SK-N-MC (cell line): ENCODE measurements around the gene S100A2.
"Not testable (repeated sequence)": the region's sequence is repeated elsewhere in the genome, so short reads cannot be mapped to it uniquely, and the experiment has no call there.

ENCODE experiments used
- DNase-seq: peaks from one replicate; pipeline ENCODE4 v3.0.0-alpha.2; 2011; ENCODE audit warnings: low read depth, low spot score
- H3K27ac ChIP-seq: fragments of 200-600 bp; sonication (generic); 2 replicates; pipeline ENCODE4 v1.5.1; 2016; ENCODE audit warnings: mixed run types
- H3K36me3 ChIP-seq: fragments of 200-600 bp; sonication (generic); 2 replicates; pipeline ENCODE4 v1.6.1; 2017; ENCODE audit warnings: antibody characterized with exemption, low read length, mixed read lengths; ENCODE audit not compliant: insufficient read depth
- H3K4me3 ChIP-seq: fragments of 200-600 bp; sonication (generic); 2 replicates; pipeline ENCODE4 v1.5.1; 2016
- H3K9ac ChIP-seq: fragments of 200-600 bp; sonication (generic); 2 replicates; pipeline ENCODE4 v1.8.0; 2017; ENCODE audit warnings: mixed run types, mixed read lengths; ENCODE audit not compliant: insufficient read length
- H3K9me3 ChIP-seq: fragments of 200-600 bp; sonication (generic); 2 replicates; pipeline ENCODE4 v1.6.1; 2017; ENCODE audit warnings: low read depth, mild to moderate bottlenecking, antibody characterized with exemption, low read length, moderate library complexity, mixed read lengths
- EZH2 ChIP-seq: fragments of 200-600 bp; sonication (generic); IDR thresholded peaks from one replicate; pipeline ENCODE4 v1.6.1; 2017; ENCODE audit warnings: antibody characterized with exemption
- FOXP2 ChIP-seq: optimal IDR thresholded peaks from 2 replicates; pipeline ENCODE3; 2011; ENCODE audit warnings: mild to moderate bottlenecking, moderate library complexity; ENCODE audit not compliant: insufficient read depth; ENCODE audit errors: extremely low read length, control extremely low read depth
- POLR2AphosphoS5 ChIP-seq: IDR thresholded peaks from 2 replicates; pipeline ENCODE4 v1.6.1; 2012; ENCODE audit warnings: mild to moderate bottlenecking, low read depth, low read length, borderline replicate concordance

The S100A2 gene

DNA sequence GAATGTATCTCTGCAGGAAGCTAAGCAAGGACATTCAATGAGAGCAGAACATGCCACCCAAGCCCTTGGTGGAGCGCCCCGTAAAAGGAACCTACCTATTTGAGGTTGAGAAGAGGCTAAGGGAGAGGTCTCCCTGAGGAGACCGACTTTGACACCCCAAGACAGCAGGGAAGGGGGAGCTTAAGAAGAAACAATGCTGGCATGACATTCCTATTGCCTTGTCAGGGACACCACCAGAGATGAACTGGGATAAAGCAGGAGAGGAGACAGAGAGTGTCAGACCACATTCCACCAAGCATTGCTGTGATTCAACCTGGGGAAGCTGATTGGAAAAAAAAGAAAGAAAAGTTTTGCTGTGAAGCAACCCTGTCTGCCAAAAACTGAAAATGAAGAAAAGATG is 13.3 kb upstream of the S100A2 start:
- Histone ChIP-seq H3K9ac (no peak overlapping the region), H3K9me3 (no peaks in the 10 kb centered on the region), H3K4me3 (no peak overlapping the region), H3K36me3 (no peaks in the 10 kb centered on the region), H3K27ac (no peak overlapping the region)
- TF ChIP-seq EZH2 (no peak), FOXP2 (no peak), POLR2AphosphoS5 (no peak)
- no peak for DNase-seq

DNA sequence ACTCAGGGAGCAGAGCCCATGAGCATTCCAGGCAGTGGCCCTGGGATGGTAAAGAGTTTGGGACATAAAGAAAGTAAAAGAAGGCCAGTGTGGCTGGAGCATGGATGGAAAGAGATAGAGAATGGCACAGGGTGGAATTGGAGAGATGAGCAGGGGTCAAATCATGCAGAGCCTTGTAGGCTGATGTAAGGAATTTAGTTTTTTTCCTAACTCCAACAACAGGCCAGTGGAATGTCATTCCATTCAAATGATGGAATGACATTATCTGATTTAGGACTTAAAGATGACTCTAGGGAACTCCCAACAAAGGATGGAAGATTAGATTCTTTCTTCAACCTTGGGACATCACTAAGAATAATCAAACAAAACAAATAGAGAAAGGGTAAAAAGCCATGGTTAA is 12.8 kb upstream of the S100A2 start:
- no peak overlapping the region for H3K4me3 ChIP-seq
- TF ChIP-seq EZH2 (no peak), FOXP2 (no peak), POLR2AphosphoS5 (no peak)
- no peak for DNase-seq
- H3K9me3 ChIP-seq, result no peaks in the 10 kb centered on the region
- no peak overlapping the region for H3K9ac ChIP-seq
- H3K27ac ChIP-seq, result no peak overlapping the region
- no peaks in the 10 kb centered on the region for H3K36me3 ChIP-seq

DNA sequence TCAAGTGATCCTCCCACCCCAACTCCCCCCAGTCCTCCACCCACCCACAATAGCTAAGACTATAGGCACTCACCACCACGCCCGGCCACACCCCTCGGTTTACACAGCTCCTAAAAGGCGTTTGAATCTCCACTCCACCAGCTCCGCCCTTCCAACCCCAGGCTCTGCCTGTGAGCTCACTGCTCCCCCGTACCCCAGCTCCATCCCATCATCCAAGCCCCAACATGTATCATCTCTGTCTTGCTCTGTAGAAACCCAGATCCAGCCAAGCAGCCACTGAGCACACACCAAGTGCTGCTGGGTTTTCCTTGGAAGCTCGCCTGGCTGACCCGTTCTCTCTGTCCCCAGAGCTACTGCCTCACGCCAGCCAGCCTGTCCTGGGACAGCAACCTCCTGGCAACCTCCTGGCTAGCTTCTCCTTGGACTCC is 12.0 kb upstream of the S100A2 start:
- Histone ChIP-seq H3K9ac (no peak overlapping the region), H3K9me3 (no peaks in the 10 kb centered on the region), H3K36me3 (no peaks in the 10 kb centered on the region), H3K27ac (no peak overlapping the region), H3K4me3 (no peak overlapping the region)
- TF ChIP-seq EZH2, result no peak
- TF ChIP-seq FOXP2, result no peak
- TF ChIP-seq POLR2AphosphoS5, result no peak
- no peak for DNase-seq

DNA sequence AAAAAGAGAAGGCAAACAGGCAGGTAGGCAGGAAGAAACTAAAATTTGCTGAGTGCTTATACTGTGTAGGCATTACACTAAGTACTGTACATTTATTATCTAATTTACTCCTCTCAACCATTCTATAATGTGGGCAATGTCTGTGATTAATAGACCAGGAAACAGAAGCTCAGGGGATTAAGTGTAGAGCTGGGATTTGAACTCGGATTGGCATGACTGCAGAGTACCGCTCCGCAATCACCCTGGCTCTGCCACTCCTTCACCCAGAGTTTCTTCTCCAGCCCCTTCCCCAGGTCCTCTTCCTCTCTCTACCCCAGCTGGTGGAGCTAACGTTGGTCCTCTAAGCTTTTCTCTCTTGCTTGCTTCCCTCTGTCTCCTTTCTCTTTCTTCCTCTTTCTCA is 11.5 kb upstream of the S100A2 start:
- no peak overlapping the region for H3K27ac ChIP-seq
- H3K9me3 ChIP-seq, result no peaks in the 10 kb centered on the region
- no peak overlapping the region for H3K4me3 ChIP-seq
- no peak for DNase-seq
- no peaks in the 10 kb centered on the region for H3K36me3 ChIP-seq
- H3K9ac ChIP-seq, result no peak overlapping the region
- TF ChIP-seq FOXP2, result no peak
- no peak for TF ChIP-seq POLR2AphosphoS5
- no peak for TF ChIP-seq EZH2

DNA sequence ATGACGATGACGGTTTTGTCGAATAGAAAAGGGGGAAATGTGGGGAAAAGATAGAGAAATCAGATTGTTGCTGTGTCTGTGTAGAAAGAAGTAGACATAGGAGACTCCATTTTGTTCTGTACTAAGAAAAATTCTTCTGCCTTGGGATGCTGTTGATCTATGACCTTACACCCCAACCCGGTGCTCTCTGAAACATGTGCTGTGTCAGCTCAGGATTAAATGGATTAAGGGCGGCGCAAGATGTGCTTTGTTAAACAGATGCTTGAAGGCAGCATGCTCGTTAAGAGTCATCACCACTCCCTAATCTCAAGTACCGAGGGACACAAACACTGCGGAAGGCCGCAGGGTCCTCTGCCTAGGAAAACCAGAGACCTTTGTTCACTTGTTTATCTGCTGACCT is 9.9 kb upstream of the S100A2 start:
- not testable (repeated sequence) for H3K36me3 ChIP-seq, H3K27ac ChIP-seq, DNase-seq

DNA sequence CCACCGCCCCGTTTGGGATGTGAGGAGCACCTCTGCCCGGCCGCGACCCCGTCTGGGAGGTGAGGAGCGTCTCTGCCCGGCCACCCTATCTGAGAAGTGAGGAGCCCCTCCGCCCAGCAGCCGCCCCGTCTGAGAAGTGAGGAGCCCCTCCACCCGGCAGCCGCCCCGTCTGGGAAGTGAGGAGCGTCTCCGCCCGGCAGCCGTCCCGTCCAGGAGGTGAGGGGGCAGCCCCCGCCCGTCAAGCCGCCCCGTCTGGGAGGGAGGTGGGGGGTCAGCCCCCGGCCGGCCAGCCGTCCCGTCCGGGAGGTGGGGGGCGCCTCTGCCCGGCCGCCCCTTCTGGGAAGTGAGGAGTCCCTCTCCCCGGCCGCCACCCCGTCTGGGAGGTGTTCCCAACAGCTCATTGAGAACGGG is 9.4 kb upstream of the S100A2 start:
- not testable (repeated sequence) for H3K27ac ChIP-seq, H3K4me3 ChIP-seq, H3K9me3 ChIP-seq, H3K9ac ChIP-seq, DNase-seq, H3K36me3 ChIP-seq

More for the DNA sequence above, 9.9 kb upstream of the S100A2 start:
- not testable (repeated sequence) for H3K9ac ChIP-seq, H3K4me3 ChIP-seq, H3K9me3 ChIP-seq

DNA sequence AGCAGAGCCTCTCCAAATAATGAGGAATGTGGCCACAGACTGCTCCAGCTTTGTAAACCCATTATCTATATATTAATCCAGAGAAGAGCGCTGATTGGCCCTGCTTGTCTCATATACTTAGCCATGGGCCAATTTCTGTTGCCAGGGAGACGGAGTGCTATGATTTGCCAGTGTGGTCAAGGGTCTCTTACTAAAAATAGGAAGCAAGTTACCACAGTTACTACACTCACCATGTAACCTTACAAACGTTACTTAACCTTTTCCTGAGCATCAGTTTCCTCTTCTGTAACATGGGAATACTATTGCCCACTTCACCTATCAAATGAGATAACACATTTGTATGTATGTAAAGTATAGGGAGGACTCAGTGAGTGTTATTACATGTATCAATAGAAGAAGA is 7.7 kb upstream of the S100A2 start:
- H3K4me3 ChIP-seq, result no peak overlapping the region
- no peak for DNase-seq
- TF ChIP-seq FOXP2, result no peak
- TF ChIP-seq EZH2, result no peak
- no peak for TF ChIP-seq POLR2AphosphoS5
- H3K36me3 ChIP-seq, result no peaks in the 10 kb centered on the region
- H3K9ac ChIP-seq, result no peak overlapping the region
- H3K9me3 ChIP-seq, result no peaks in the 10 kb centered on the region
- H3K27ac ChIP-seq, result no peak overlapping the region

DNA sequence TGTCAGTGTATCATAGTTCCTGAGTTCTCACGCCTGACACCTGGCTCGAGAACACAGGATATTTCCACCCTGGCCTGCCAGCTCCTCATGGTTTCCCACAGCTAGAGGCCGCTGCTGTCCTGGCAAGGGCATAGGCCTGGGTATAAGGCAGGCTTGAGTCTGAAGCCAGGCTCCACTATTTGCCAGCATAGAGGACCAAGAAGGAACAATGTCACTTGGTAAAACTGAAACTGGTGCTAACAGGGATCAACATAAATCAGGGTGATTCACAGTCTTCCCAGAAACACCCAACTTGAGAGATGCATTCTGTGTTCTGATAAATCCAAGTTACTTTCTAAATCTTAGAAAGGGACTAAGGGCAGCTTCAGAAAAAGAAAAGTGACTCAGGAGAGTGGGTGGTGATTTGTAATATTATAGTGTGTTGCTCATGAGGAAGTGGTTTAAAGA is 6.9 kb upstream of the S100A2 start:
- no peak overlapping the region for H3K27ac ChIP-seq
- no peak overlapping the region for H3K9ac ChIP-seq
- H3K4me3 ChIP-seq, result no peak overlapping the region
- H3K9me3 ChIP-seq, result no peaks in the 10 kb centered on the region
- TF ChIP-seq EZH2, result no peak
- TF ChIP-seq FOXP2, result no peak
- no peak for TF ChIP-seq POLR2AphosphoS5
- no peaks in the 10 kb centered on the region for H3K36me3 ChIP-seq
- no peak for DNase-seq

DNA sequence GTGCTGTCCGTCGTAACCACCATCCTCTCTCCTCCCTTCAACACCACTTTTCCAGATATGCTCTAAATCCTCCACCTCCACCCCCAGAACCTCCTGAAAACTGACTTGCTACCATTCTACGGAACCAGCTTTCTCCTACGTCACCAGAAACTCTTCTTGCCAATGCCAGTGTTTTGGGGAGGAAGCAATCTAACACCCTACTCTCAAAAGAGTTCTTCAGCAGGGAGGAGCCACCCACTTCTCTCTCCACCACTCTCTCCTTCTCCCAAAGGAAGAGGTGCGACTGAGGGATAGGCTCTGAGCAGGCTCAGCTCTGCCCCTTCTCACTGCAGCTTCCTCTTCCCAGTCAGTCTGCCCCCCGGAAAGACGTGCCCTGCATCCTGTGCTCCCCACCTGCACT is 6.1 kb upstream of the S100A2 start:
- Histone ChIP-seq H3K27ac (no peak overlapping the region), H3K36me3 (no peaks in the 10 kb centered on the region), H3K9ac (no peak overlapping the region), H3K9me3 (no peaks in the 10 kb centered on the region), H3K4me3 (no peak overlapping the region)
- no peak for DNase-seq
- no peak for TF ChIP-seq FOXP2
- no peak for TF ChIP-seq POLR2AphosphoS5
- no peak for TF ChIP-seq EZH2
